ENCODE results near the gene MAPT. TPM values are rescaled to one million over a fixed set of nuclear protein-coding genes. Genes with fewer than 3 reads are reported as not detected.

The MAPT gene
- total RNA-seq, 4 donors from 2014 or later, result 0.44 to 12.2 (median 3.3) TPM

- TF ChIP-seq POLR2A (IDR thresholded peaks at IDR 0.05) (no peak), CTCF (IDR thresholded peaks at IDR 0.05) (no peak)
- WGBS, 2 donors, result 56 to 64% methylated on average over 4 of the region's 5 CpGs
- Histone ChIP-seq H3K36me3 (no peaks in the 10 kb centered on the region), H3K27me3 (peaks cover 0 to 10% (median 0%) of the 10 kb centered on the region in 4 donors), H3K27ac (no peak overlapping the region), H3K4me3 (no peak overlapping the region), H3K9me3 (no peaks in the 10 kb centered on the region), H3K4me1 (peaks cover 0 to under 1% (median 0%) of the 10 kb centered on the region in 3 donors)
- intact Hi-C loops (cut with DNase I), result loop anchor here (10.0 kb wide), 1 partner anchor 66 kb away; no protein-coding TSS in a partner anchor
- no peak for DNase-seq
These were observed 6.0 kb upstream of the MAPT start for GRCh38 chr17:45888392-45888791.

- Histone ChIP-seq H3K4me3 (no peak overlapping the region), H3K27ac (no peak overlapping the region), H3K27me3 (peaks cover 0 to 12% (median 0%) of the 10 kb centered on the region in 4 donors), H3K9me3 (no peaks in the 10 kb centered on the region), H3K36me3 (no peaks in the 10 kb centered on the region), H3K4me1 (peaks cover 0 to 9% (median under 1%) of the 10 kb centered on the region in 3 donors)
- WGBS, 2 donors, result 32 to 39% methylated on average over 3 to 4 of the region's 4 CpGs
- no peak for TF ChIP-seq POLR2A (IDR thresholded peaks at IDR 0.05)
- no peak for TF ChIP-seq CTCF (IDR thresholded peaks at IDR 0.05)
- DNase-seq, result no peak
- intact Hi-C loops (cut with DNase I), result loop anchor here (10.0 kb wide), 1 partner anchor 65 kb away; no protein-coding TSS in a partner anchor
These were observed 4.8 kb upstream of the MAPT start for GRCh38 chr17:45889579-45889978.

- H3K4me1 ChIP-seq, result peaks cover 24 to 42% (median 26%) of the 10 kb centered on the region in 3 donors
- 45 to 53% methylated on average over 7 of the region's 7 CpGs for WGBS, 2 donors
- H3K9me3 ChIP-seq, result no peaks in the 10 kb centered on the region
- H3K36me3 ChIP-seq, result no peaks in the 10 kb centered on the region
- peak overlapping the region; percentile 62 to 83 (median 74) for H3K4me3 ChIP-seq
- TF ChIP-seq CTCF (IDR thresholded peaks at IDR 0.05) (no peak), POLR2A (IDR thresholded peaks at IDR 0.05) (no peak)
- intact Hi-C loops (cut with DNase I), result no loop called here
- DNase-seq, result no peak
- H3K27me3 ChIP-seq, result peaks cover 4 to 53% (median 15%) of the 10 kb centered on the region in 4 donors
- peak overlapping the region in 2 of 4 donors; percentile 65 to 71 for H3K27ac ChIP-seq
These were observed 681 bp upstream of the MAPT start for GRCh38 chr17:45893725-45894021.

GRCh38 chr17:45895304-45895968, 1.1 kb downstream of the MAPT start:
- peaks cover 24 to 42% (median 26%) of the 10 kb centered on the region in 3 donors for H3K4me1 ChIP-seq
- H3K4me3 ChIP-seq, result peak overlapping the region; percentile 62 to 83 (median 74)
- H3K27me3 ChIP-seq, result peaks cover 4 to 70% (median 15%) of the 10 kb centered on the region in 4 donors
- DNase-seq, result no peak
- intact Hi-C loops (cut with DNase I), result no loop called here
- H3K27ac ChIP-seq, result no peak overlapping the region
- 0 to 3% methylated on average over 2 to 24 of the region's 63 CpGs for WGBS, 2 donors
- no peaks in the 10 kb centered on the region for H3K36me3 ChIP-seq
- no peaks in the 10 kb centered on the region for H3K9me3 ChIP-seq
- TF ChIP-seq POLR2A (IDR thresholded peaks at IDR 0.05), result no peak
- TF ChIP-seq CTCF (IDR thresholded peaks at IDR 0.05), result no peak

GRCh38 chr17:45895969-45896785, 1.8 kb downstream of the MAPT start:
- intact Hi-C loops (cut with DNase I), result no loop called here
- Histone ChIP-seq H3K27ac (no peak overlapping the region), H3K9me3 (no peaks in the 10 kb centered on the region), H3K4me1 (peaks cover 24 to 42% (median 26%) of the 10 kb centered on the region in 3 donors), H3K4me3 (peak overlapping the region; percentile 62 to 83 (median 74)), H3K36me3 (no peaks in the 10 kb centered on the region), H3K27me3 (peaks cover 4 to 71% (median 15%) of the 10 kb centered on the region in 4 donors)
- 3 to 6% methylated on average over 5 to 23 of the region's 55 CpGs for WGBS, 2 donors
- no peak for DNase-seq
- TF ChIP-seq CTCF (IDR thresholded peaks at IDR 0.05), result no peak
